Ishikawa (cell line): ENCODE data around the gene PCGF2.
A peak's percentile ranks its signal among the peaks of the same experiment; 100 is the strongest.

Experiments used
- CEBPB ChIP-seq: IDR thresholded peaks from 2 replicates; pipeline ENCODE4 v1.6.1; 2012
- CREB1 ChIP-seq: IDR thresholded peaks from 2 replicates; pipeline ENCODE4 v1.6.1; 2012; ENCODE audit warnings: low read depth
- EGR1 ChIP-seq: IDR thresholded peaks from 2 replicates; pipeline ENCODE4 v1.6.1; 2012
- EP300 ChIP-seq: IDR thresholded peaks from 2 replicates; pipeline ENCODE4 v1.6.1; 2012; ENCODE audit warnings: borderline replicate concordance
- FOXM1 ChIP-seq: IDR thresholded peaks from 2 replicates; pipeline ENCODE4 v1.6.1; 2012; ENCODE audit warnings: low read depth, borderline replicate concordance
- NFIC ChIP-seq: IDR thresholded peaks from 2 replicates; pipeline ENCODE4 v1.6.1; 2012
- RAD21 ChIP-seq: IDR thresholded peaks from 2 replicates; pipeline ENCODE4 v1.6.1; 2012; ENCODE audit warnings: low read depth
- TAF1 ChIP-seq: IDR thresholded peaks from 2 replicates; pipeline ENCODE4 v1.6.1; 2012; ENCODE audit warnings: low read depth, mild to moderate bottlenecking
- TCF12 ChIP-seq: IDR thresholded peaks from 2 replicates; pipeline ENCODE4 v1.6.1; 2012; ENCODE audit warnings: low read depth
- TEAD4 ChIP-seq: IDR thresholded peaks from 2 replicates; pipeline ENCODE4 v1.6.1; 2012
- YY1 ChIP-seq: IDR thresholded peaks from 2 replicates; pipeline ENCODE4 v1.6.1; 2012; ENCODE audit warnings: low read depth
- ZBTB7A ChIP-seq: IDR thresholded peaks from 2 replicates; pipeline ENCODE4 v1.6.1; 2012; ENCODE audit warnings: low read depth
- TF ChIP-seq, protein P1 (sequence below): IDR thresholded peaks from 2 replicates; pipeline ENCODE4 v1.6.1; 2012
- TF ChIP-seq, protein P2 (sequence below): IDR thresholded peaks from 2 replicates; pipeline ENCODE4 v1.6.1; 2012; ENCODE audit warnings: low read depth, mild to moderate bottlenecking
- TF ChIP-seq, protein P3 (sequence below): IDR thresholded peaks from 2 replicates; pipeline ENCODE4 v1.6.1; 2012

PCGF2 gene

DNA sequence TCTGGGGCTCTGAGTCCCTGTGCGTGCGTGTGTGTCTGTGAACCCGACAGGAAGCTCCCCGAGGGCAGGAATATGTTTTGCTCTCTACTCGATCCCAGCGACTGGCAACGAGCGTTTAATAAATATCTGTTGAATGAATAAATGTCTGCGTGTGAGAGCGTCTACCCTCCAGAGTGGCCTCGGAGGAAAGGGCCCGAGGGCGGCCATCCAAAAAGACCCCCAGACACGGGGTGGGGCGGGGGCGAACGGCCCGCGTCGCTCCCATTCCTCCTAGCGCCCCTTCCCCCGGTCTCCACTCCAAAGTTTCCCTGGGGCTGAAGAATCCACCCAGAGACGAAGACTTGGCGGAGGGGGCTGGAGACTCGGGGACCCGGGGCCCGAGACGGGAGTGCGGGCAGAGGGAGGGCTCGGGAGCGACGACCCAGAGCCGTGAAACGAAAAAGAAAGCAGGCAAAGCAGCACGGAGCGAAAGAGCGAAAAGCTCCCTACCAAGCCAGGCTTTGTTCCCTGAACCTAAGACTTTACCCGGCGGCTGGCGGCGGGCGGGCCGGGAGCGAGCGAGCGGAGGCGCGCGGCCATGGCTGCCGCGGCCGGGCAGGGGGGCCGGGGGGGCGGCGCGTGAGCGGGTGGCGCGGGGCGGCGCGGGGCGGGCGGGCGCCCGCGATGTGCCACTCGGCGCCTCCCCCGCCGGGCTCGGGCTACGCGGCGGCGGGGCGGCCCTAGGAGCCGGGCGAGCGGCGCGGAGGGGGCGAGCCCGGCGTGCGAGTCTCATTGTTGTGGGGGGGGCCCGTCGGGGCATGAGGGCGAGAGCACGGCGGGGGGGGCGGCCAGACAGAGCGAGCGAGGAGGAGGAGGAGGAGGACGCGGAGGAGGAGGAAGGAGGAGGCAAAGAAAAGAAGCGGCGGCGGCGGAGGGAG lies 43.3 kb downstream of the PCGF2 start, which contains the start of gene MLLT6:
TSS of gene MLLT6 (plus strand) at position 668 of the 917 bp plus-strand sequence. CDS start 360 bp downstream, outside the sequence.
- TF ChIP-seq YY1 (peak; percentile 79), NFIC (0 out of 2 replicates have a peak, but pooled peaks have one; percentile 37), ZBTB7A (peak; percentile 68; the same call in 1 of the 2 replicates), TCF12 (no peak; the same call in 1 of the 2 replicates)
- TF ChIP-seq, protein P1, sequence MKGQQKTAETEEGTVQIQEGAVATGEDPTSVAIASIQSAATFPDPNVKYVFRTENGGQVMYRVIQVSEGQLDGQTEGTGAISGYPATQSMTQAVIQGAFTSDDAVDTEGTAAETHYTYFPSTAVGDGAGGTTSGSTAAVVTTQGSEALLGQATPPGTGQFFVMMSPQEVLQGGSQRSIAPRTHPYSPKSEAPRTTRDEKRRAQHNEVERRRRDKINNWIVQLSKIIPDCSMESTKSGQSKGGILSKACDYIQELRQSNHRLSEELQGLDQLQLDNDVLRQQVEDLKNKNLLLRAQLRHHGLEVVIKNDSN, result no peak

DNA sequence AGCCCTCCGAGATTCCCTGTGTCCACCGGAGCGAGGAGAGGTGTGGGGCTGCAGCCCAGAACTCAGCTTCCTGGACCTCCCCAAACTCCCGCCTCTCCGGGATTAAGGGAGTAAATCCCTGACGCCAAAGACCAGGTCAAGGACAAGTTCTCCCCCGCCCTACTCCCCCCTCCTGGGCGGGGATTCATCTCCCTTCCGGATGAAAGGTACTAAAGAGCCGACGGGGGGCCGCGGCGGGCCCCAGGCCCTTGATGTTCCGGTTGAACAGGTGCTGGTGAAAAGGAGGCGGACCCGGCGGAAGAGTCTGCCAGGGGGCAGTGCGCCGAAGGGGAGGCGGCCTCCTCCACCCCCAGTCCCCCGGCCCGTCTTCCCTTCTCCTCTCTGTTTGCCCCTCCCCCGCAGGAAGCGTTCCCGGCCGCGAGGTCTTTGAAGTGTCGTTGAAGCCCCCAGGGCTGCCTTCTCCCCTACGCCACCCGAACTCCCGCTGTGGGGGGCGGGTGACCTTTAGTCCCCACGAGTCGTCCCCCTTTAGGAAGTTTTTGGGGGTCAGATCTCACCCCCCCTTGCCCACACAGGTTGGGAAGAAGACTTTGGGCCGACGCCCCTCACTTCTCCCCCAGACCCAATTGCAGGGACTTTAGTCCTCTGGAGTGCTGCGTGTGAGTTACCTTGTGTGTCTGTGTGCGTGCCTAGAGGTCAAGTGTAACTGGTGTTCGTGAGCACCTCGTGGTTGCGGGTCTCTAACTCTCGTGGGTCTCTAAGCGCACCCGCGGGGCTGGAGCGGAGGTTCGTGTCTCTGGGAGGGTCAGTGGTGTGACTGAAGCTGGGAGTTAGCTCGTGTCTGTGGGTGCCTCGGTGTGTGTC lies 44.2 kb downstream of the PCGF2 start:
- TF ChIP-seq, protein P2, sequence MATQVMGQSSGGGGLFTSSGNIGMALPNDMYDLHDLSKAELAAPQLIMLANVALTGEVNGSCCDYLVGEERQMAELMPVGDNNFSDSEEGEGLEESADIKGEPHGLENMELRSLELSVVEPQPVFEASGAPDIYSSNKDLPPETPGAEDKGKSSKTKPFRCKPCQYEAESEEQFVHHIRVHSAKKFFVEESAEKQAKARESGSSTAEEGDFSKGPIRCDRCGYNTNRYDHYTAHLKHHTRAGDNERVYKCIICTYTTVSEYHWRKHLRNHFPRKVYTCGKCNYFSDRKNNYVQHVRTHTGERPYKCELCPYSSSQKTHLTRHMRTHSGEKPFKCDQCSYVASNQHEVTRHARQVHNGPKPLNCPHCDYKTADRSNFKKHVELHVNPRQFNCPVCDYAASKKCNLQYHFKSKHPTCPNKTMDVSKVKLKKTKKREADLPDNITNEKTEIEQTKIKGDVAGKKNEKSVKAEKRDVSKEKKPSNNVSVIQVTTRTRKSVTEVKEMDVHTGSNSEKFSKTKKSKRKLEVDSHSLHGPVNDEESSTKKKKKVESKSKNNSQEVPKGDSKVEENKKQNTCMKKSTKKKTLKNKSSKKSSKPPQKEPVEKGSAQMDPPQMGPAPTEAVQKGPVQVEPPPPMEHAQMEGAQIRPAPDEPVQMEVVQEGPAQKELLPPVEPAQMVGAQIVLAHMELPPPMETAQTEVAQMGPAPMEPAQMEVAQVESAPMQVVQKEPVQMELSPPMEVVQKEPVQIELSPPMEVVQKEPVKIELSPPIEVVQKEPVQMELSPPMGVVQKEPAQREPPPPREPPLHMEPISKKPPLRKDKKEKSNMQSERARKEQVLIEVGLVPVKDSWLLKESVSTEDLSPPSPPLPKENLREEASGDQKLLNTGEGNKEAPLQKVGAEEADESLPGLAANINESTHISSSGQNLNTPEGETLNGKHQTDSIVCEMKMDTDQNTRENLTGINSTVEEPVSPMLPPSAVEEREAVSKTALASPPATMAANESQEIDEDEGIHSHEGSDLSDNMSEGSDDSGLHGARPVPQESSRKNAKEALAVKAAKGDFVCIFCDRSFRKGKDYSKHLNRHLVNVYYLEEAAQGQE, result no peak
- peak; percentile 61; the same call in 1 of the 2 replicates for TF ChIP-seq FOXM1
- peak; percentile 48; the same call in 1 of the 2 replicates for TF ChIP-seq EGR1
- TF ChIP-seq CREB1, result no peak
- TF ChIP-seq, protein P3, sequence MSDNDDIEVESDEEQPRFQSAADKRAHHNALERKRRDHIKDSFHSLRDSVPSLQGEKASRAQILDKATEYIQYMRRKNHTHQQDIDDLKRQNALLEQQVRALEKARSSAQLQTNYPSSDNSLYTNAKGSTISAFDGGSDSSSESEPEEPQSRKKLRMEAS, result peak; percentile 55; the same call in 1 of the 2 replicates
- peak; percentile 59 for TF ChIP-seq TEAD4
- no peak for TF ChIP-seq CEBPB
- TF ChIP-seq TAF1, result no peak
- TF ChIP-seq, protein P1, result no peak
- no peak for TF ChIP-seq RAD21
- peak; percentile 83; the same call in 1 of the 2 replicates for TF ChIP-seq EP300
- peak; percentile 91 for TF ChIP-seq ZBTB7A
- peak; percentile 92 for TF ChIP-seq TCF12
- TF ChIP-seq YY1, result 0 out of 2 replicates have a peak, but pooled peaks have one; percentile 27
- TF ChIP-seq NFIC, result peak; percentile 83

DNA sequence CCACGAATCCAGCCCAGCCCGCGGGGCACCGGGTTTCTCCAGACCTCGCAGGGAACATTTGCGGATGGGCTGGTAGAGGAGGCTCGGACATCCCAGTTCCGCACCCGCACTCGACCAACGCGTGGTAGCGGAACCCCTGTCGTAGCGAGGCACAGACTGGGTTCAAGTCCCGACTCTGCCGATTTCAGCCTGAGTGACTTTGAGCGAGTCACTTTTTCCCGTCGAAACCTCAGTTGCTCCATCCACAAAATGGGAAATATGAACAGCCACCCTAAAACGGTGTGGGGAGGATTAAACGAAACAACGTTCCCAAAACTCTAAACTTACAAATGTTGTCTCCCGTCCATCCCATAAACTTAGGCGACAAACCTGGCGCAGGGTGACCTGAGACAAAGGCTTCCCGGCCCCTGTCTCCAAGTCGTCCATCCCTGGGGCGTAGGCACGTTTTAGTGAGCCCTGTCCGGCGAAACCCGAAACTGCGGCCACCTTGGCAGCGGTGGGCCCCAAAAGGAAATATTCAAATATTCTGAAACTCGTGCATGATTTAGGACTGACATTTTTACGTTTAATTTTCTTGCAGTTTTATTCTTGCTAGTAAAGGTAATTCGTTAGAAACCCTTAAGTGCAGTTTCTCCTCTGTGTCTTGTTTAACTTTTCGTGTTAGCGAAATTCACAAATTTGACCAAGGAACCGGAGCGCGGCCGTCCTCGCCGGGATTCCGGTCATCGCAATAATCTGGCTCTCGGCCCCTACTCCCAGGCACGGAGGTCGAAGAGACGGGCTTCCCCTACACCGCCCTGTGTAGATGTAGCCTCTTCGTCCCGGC lies 45.0 kb downstream of the PCGF2 start:
- TF ChIP-seq TEAD4 (no peak), CREB1 (no peak), ZBTB7A (no peak), YY1 (no peak), TAF1 (no peak), EGR1 (no peak), TCF12 (no peak), EP300 (no peak), RAD21 (no peak), CEBPB (no peak)
- TF ChIP-seq, protein P1, result no peak

DNA sequence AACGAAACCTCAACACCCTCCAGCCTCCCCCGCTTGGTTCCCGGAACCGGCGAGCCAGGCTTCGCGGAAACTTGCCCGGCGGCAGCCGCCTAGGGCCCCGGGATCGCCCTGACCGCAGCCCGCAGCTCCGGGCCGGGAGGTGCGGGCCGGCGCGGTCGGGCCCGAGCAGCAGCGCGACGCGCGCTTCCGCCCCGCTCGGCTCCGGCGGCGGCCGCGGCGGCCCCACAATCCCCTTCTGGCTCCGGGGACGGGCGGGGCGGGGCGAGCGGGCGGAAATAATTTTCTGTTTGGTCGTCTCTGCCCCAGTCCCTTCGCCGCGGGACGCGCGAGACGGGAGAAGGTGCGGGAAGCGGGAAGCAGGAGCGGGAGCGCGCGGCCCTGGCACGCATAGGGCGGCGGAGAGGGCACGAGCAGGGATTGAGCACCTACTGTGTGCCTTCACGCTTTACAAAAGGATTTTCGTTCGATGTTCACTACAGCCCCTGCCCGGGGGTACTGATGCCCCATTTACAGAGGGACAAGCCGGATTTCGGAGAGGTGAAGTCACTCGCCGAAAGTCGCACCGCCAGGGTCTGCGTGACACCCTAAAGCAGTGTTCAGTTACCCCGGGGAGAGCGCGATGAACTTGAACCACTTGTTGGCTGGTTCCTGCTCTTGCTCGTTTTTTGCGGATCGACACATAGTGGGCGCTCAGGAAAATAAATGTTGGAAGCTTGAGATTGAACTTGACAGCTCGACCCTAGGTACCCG lies 45.8 kb downstream of the PCGF2 start:
- TF ChIP-seq NFIC, result peak; percentile 54; the same call in 1 of the 2 replicates
- peak; percentile 72 for TF ChIP-seq ZBTB7A
- no peak for TF ChIP-seq RAD21
- TF ChIP-seq EP300, result peak; percentile 36; the same call in 1 of the 2 replicates
- TF ChIP-seq, protein P2, result no peak
- TF ChIP-seq, protein P3, result peak; percentile 93
- TF ChIP-seq FOXM1, result no peak
- TF ChIP-seq CEBPB, result no peak
- TF ChIP-seq TEAD4, result peak; percentile 42; the same call in 1 of the 2 replicates
- peak; percentile 61 for TF ChIP-seq TAF1
- TF ChIP-seq TCF12, result peak; percentile 46; the same call in 1 of the 2 replicates
- 0 out of 2 replicates have a peak, but pooled peaks have one; percentile 48 for TF ChIP-seq YY1
- no peak for TF ChIP-seq EGR1
- TF ChIP-seq, protein P1, result no peak
- 0 out of 2 replicates have a peak, but pooled peaks have one; percentile 0 for TF ChIP-seq CREB1
